Breast epithelium (tissue), 3 donors: Measurements from ENCODE around the gene ZNF606.

Source experiments
- POLR2A ChIP-seq: fragments of 450-650 bp; IDR thresholded peaks from one replicate; pipeline ENCODE4 v1.6.1; 2016; ENCODE audit warnings: antibody characterized with exemption, mild to moderate bottlenecking, moderate library complexity
- POLR2AphosphoS5 ChIP-seq, 3 donors: sonication (generic); formaldehyde crosslinking; IDR thresholded peaks; one replicate each; pipeline ENCODE4 v1.6.1; 2017; ENCODE audit warnings: antibody characterized with exemption in 3 of 3
- TF ChIP-seq, protein P1 (sequence below), 3 donors: fragments of 450-650 bp; IDR thresholded peaks; one replicate each; pipeline ENCODE4 v1.5.1; 2016 to 2017; ENCODE audit warnings: antibody characterized with exemption in 3 of 3, mild to moderate bottlenecking in 3 of 3, moderate library complexity in 3 of 3

- TF ChIP-seq, protein P1, sequence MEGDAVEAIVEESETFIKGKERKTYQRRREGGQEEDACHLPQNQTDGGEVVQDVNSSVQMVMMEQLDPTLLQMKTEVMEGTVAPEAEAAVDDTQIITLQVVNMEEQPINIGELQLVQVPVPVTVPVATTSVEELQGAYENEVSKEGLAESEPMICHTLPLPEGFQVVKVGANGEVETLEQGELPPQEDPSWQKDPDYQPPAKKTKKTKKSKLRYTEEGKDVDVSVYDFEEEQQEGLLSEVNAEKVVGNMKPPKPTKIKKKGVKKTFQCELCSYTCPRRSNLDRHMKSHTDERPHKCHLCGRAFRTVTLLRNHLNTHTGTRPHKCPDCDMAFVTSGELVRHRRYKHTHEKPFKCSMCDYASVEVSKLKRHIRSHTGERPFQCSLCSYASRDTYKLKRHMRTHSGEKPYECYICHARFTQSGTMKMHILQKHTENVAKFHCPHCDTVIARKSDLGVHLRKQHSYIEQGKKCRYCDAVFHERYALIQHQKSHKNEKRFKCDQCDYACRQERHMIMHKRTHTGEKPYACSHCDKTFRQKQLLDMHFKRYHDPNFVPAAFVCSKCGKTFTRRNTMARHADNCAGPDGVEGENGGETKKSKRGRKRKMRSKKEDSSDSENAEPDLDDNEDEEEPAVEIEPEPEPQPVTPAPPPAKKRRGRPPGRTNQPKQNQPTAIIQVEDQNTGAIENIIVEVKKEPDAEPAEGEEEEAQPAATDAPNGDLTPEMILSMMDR (IDR thresholded peaks at IDR 0.05): no peak
- TF ChIP-seq POLR2A (peak; percentile 71), POLR2AphosphoS5 (IDR thresholded peaks at IDR 0.05) (peak; percentile 69 to 93 (median 78))
These were observed at the start of gene ZNF606 for GRCh38 chr19:58002384-58003173.
